Osteocyte (in vitro differentiated cells): ENCODE measurements around the gene C14orf180. TPM values are rescaled to one million over a fixed set of nuclear protein-coding genes. Genes with fewer than 3 reads are reported as not detected.

ENCODE experiments used
- DNase-seq: peaks from one replicate; pipeline ENCODE4 v3.0.0; 2021; ENCODE audit warnings: mixed read lengths; ENCODE audit not compliant: unreplicated experiment; ENCODE audit errors: extremely low spot score
- H3K27ac Mint-ChIP-seq: one replicate; pipeline ENCODE4 v1.8.0; 2021; ENCODE audit warnings: mild to moderate bottlenecking, mixed read lengths; ENCODE audit not compliant: unreplicated experiment
- H3K27me3 Mint-ChIP-seq: one replicate; pipeline ENCODE4 v1.8.0; 2021; ENCODE audit warnings: mixed read lengths; ENCODE audit not compliant: unreplicated experiment
- H3K36me3 Mint-ChIP-seq: one replicate; pipeline ENCODE4 v1.8.0; 2021; ENCODE audit warnings: mixed read lengths; ENCODE audit not compliant: unreplicated experiment
- H3K4me1 Mint-ChIP-seq: one replicate; pipeline ENCODE4 v1.8.0; 2021; ENCODE audit warnings: mixed read lengths; ENCODE audit not compliant: unreplicated experiment
- H3K4me3 Mint-ChIP-seq: one replicate; pipeline ENCODE4 v1.8.0; 2021; ENCODE audit warnings: mild to moderate bottlenecking, moderate library complexity, mixed read lengths; ENCODE audit not compliant: unreplicated experiment
- H3K9me3 Mint-ChIP-seq: one replicate; pipeline ENCODE4 v1.8.0; 2021; ENCODE audit warnings: mixed read lengths; ENCODE audit not compliant: unreplicated experiment
- total RNA-seq: library from RNA; stranded (reverse); gene quantifications from 2 replicates; pipeline ENCODE4 v1.2.1, GENCODE V29; 2021
- TF ChIP-seq, protein P1 (sequence below): fragments of 200-600 bp; sonication (generic); IDR thresholded peaks from 2 replicates; pipeline ENCODE4 v1.5.0; 2021; ENCODE audit warnings: antibody characterized with exemption, mild to moderate bottlenecking, moderate library complexity

C14orf180 gene
- total RNA-seq, 1 donor from 2014 or later, result not detected

- no peaks in the 10 kb centered on the region for H3K9me3 Mint-ChIP-seq
- no peak overlapping the region for H3K4me3 Mint-ChIP-seq
- TF ChIP-seq, protein P1, sequence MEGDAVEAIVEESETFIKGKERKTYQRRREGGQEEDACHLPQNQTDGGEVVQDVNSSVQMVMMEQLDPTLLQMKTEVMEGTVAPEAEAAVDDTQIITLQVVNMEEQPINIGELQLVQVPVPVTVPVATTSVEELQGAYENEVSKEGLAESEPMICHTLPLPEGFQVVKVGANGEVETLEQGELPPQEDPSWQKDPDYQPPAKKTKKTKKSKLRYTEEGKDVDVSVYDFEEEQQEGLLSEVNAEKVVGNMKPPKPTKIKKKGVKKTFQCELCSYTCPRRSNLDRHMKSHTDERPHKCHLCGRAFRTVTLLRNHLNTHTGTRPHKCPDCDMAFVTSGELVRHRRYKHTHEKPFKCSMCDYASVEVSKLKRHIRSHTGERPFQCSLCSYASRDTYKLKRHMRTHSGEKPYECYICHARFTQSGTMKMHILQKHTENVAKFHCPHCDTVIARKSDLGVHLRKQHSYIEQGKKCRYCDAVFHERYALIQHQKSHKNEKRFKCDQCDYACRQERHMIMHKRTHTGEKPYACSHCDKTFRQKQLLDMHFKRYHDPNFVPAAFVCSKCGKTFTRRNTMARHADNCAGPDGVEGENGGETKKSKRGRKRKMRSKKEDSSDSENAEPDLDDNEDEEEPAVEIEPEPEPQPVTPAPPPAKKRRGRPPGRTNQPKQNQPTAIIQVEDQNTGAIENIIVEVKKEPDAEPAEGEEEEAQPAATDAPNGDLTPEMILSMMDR, result no peak
- H3K36me3 Mint-ChIP-seq, result no peaks in the 10 kb centered on the region
- DNase-seq, result no peak
- H3K27me3 Mint-ChIP-seq, result peaks cover 4% of the 10 kb centered on the region
- H3K4me1 Mint-ChIP-seq, result peaks cover 2% of the 10 kb centered on the region
- H3K27ac Mint-ChIP-seq, result no peak overlapping the region
Observed at GRCh38 chr14:104559028-104559803, 20.3 kb upstream of the C14orf180 start.

DNA sequence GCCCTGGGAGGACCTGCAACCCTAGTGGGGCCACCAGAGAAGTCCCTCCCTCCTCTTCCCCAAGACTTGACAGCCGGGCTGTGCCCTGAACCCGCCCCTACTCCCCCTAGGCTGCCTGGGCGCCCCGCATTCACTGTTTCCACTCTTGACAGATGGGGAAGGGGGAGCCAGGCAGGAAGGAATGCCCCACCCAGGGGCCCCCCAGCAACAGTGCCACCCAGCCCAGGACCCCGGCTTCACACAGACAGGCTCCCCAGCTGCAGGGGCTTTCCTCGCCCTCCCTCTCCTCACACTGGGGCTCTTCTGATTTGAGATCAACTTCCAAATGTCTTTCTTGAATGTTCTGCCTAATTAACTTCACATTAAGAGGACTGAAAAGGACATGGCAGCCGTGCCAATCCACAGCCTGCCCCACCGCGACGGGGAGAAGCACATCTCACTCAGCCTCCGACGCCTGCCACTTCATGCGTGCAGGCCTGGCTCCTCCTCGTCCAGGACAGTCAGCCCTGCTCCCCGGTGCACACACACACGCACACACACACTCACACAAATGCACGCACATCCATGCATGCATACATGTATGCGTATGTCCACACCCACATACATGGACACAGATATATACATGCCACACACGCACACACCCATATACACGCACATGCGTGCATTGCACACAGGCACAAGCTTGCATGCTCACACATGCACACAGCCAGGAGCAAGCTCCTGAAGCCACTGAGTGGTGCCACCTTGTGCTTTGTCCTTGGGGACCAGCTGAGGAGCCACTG, 19.6 kb upstream of the C14orf180 start:
- peaks cover 2% of the 10 kb centered on the region for H3K4me1 Mint-ChIP-seq
- DNase-seq, result no peak
- no peaks in the 10 kb centered on the region for H3K9me3 Mint-ChIP-seq
- H3K36me3 Mint-ChIP-seq, result no peaks in the 10 kb centered on the region
- H3K4me3 Mint-ChIP-seq, result no peak overlapping the region
- H3K27ac Mint-ChIP-seq, result no peak overlapping the region
- TF ChIP-seq, protein P1, result no peak
- peaks cover 8% of the 10 kb centered on the region for H3K27me3 Mint-ChIP-seq

DNA sequence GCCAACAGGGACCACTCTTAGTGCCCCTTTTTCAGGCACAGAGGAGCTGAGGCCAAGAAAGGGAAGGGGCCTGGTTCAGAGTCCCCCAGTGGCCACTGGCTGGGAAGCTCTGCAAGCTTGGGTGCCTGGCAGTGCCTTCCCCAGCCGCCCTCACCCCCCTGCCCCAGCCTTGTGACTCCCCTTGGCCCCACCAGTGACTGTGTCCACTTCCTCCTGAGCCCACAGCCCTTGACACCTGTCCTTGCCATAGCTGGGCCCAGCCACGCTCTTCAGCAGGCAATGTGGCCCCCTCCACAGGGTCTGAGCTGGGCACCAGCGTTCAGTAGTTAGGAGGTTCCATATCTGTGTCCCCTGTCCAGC, 19.0 kb upstream of the C14orf180 start:
- no peak for DNase-seq
- Mint-ChIP-seq H3K4me3 (no peak overlapping the region), H3K4me1 (peaks cover 2% of the 10 kb centered on the region), H3K27me3 (peaks cover 9% of the 10 kb centered on the region), H3K36me3 (no peaks in the 10 kb centered on the region), H3K27ac (no peak overlapping the region), H3K9me3 (no peaks in the 10 kb centered on the region)
- TF ChIP-seq, protein P1, result no peak

- TF ChIP-seq, protein P1, result no peak
- H3K27me3 Mint-ChIP-seq, result peaks cover 9% of the 10 kb centered on the region
- no peaks in the 10 kb centered on the region for H3K36me3 Mint-ChIP-seq
- H3K27ac Mint-ChIP-seq, result no peak overlapping the region
- no peak overlapping the region for H3K4me3 Mint-ChIP-seq
- peaks cover 2% of the 10 kb centered on the region for H3K4me1 Mint-ChIP-seq
- no peaks in the 10 kb centered on the region for H3K9me3 Mint-ChIP-seq
- DNase-seq, result no peak
Observed at GRCh38 chr14:104561124-104561557, 18.4 kb upstream of the C14orf180 start.
